OCI-LY1 (cell line): Measurements from ENCODE around the gene MTLN.
"Not testable (repeated sequence)": the region's sequence is repeated elsewhere in the genome, so short reads cannot be mapped to it uniquely, and the experiment has no call there.

ENCODE experiments used
- H2AFZ ChIP-seq: fragments of 200-600 bp; sonication (generic), shearing (Covaris generic); 2 replicates; pipeline ENCODE4 v1.6.0; 2014; ENCODE audit warnings: antibody characterized with exemption, mild to moderate bottlenecking, low read length
- H3F3A ChIP-seq: fragments of 200-600 bp; sonication (generic), shearing (Covaris generic); 2 replicates; pipeline ENCODE4 v1.6.0; 2014; ENCODE audit warnings: mild to moderate bottlenecking, antibody characterized with exemption, low read length, moderate library complexity; ENCODE audit not compliant: insufficient read depth
- H3K27ac ChIP-seq: fragments of 200-600 bp; sonication (generic); 2 replicates; pipeline ENCODE4 v1.5.1; 2014; ENCODE audit warnings: low read length, mixed run types, mild to moderate bottlenecking, low read depth; ENCODE audit not compliant: poor library complexity, severe bottlenecking
- H3K27me3 ChIP-seq: fragments of 200-600 bp; sonication (generic); 2 replicates; pipeline ENCODE4 v1.6.0; 2014; ENCODE audit warnings: antibody characterized with exemption, mild to moderate bottlenecking, low read length, moderate library complexity; ENCODE audit not compliant: insufficient read depth
- H3K36me3 ChIP-seq: fragments of 200-600 bp; sonication (generic); 2 replicates; pipeline ENCODE4 v1.6.1; 2014; ENCODE audit warnings: mild to moderate bottlenecking, antibody characterized with exemption, low read length, moderate library complexity, mixed read lengths; ENCODE audit not compliant: insufficient read depth
- H3K4me1 ChIP-seq: fragments of 200-600 bp; sonication (generic); 2 replicates; pipeline ENCODE4 v1.5.1; 2014; ENCODE audit warnings: mild to moderate bottlenecking, low read length, moderate library complexity; ENCODE audit not compliant: insufficient read depth, severe bottlenecking
- H3K4me2 ChIP-seq: fragments of 200-600 bp; sonication (generic), shearing (Covaris generic); 2 replicates; pipeline ENCODE4 v1.6.1; 2014; ENCODE audit warnings: low read length
- H3K4me3 ChIP-seq: fragments of 200-600 bp; sonication (generic); 2 replicates; pipeline ENCODE4 v1.5.1; 2014; ENCODE audit warnings: low read length, low read depth, mild to moderate bottlenecking, mixed read lengths; ENCODE audit not compliant: poor library complexity, severe bottlenecking
- H3K79me2 ChIP-seq: fragments of 200-600 bp; shearing (Covaris generic); 2 replicates; pipeline ENCODE4 v1.6.1; 2016; ENCODE audit warnings: mixed run types, low read length, mixed read lengths; ENCODE audit not compliant: insufficient read depth
- H3K9ac ChIP-seq: fragments of 200-600 bp; sonication (generic), shearing (Covaris generic); 2 replicates; pipeline ENCODE4 v1.6.1; 2014; ENCODE audit warnings: mild to moderate bottlenecking, low read length, mixed read lengths
- H3K9me2 ChIP-seq: fragments of 200-600 bp; sonication (generic), shearing (Covaris generic); 2 replicates; pipeline ENCODE4 v1.6.1; 2014; ENCODE audit warnings: low read depth, mild to moderate bottlenecking, low read length, mixed read lengths
- H3K9me3 ChIP-seq: fragments of 200-600 bp; shearing (Covaris generic); 2 replicates; pipeline ENCODE4 v1.6.1; 2014; ENCODE audit warnings: low read length, mixed read lengths
- H4K20me1 ChIP-seq: fragments of 200-600 bp; sonication (generic), shearing (Covaris generic); 2 replicates; pipeline ENCODE4 v1.6.0; 2016; ENCODE audit warnings: mild to moderate bottlenecking, low read length; ENCODE audit not compliant: insufficient read depth
- CTCF ChIP-seq: fragments of 200-600 bp; sonication (generic), shearing (Covaris generic); IDR thresholded peaks from 2 replicates; pipeline ENCODE4 v1.5.1; 2017; ENCODE audit warnings: mild to moderate bottlenecking, antibody characterized with exemption, low read length, moderate library complexity, mixed read lengths
- EZH2 ChIP-seq: fragments of 200-600 bp; sonication (generic), shearing (Covaris generic); IDR thresholded peaks from 2 replicates; pipeline ENCODE4 v1.8.0; 2017; ENCODE audit warnings: borderline replicate concordance, mixed run types, mild to moderate bottlenecking, antibody characterized with exemption, low read length, moderate library complexity, mixed read lengths

The MTLN gene

GRCh38 chr2:110197452-110197851 lies 14.9 kb downstream of the MTLN start:
- no peak overlapping the region for H3K9ac ChIP-seq
- H3F3A ChIP-seq = no peaks in the 10 kb centered on the region
- TF ChIP-seq EZH2 = no peak
- no peak for TF ChIP-seq CTCF
- no peaks in the 10 kb centered on the region for H3K36me3 ChIP-seq
- no peak overlapping the region for H2AFZ ChIP-seq
- no peak overlapping the region for H3K4me3 ChIP-seq
- no peaks in the 10 kb centered on the region for H4K20me1 ChIP-seq
- no peak overlapping the region for H3K27ac ChIP-seq
- no peaks in the 10 kb centered on the region for H3K9me2 ChIP-seq
- peaks cover 3% of the 10 kb centered on the region; the same call in 1 of the 2 replicates for H3K27me3 ChIP-seq
- no peak overlapping the region for H3K4me2 ChIP-seq
- H3K4me1 ChIP-seq = no peaks in the 10 kb centered on the region
- H3K9me3 ChIP-seq = no peaks in the 10 kb centered on the region
- no peaks in the 10 kb centered on the region for H3K79me2 ChIP-seq

DNA sequence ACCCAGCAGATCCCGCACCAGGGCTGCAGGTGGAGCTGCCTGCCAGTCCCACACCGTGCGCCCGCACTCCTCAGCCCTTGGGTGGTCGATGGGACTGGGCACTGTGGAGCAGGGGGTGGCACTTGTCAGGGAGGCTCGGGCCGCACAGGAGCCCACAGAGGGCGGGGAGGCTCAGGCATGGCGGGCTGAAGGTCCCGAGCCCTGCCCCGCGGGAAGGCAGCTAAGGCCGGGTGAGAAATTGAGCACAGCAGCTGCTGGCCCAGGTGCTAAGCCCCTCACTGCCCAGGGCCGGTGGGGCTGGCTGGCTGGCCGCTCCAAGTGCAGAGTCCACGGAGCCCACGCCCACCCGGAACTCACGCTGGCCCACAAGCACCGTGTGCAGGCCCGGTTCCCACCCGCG lies 22.2 kb downstream of the MTLN start:
- not testable (repeated sequence) for H3K27ac ChIP-seq, H3K27me3 ChIP-seq, H3K9me3 ChIP-seq, H3K4me1 ChIP-seq, H3K4me3 ChIP-seq, H2AFZ ChIP-seq, H3K4me2 ChIP-seq, H4K20me1 ChIP-seq, H3F3A ChIP-seq, H3K36me3 ChIP-seq, H3K9me2 ChIP-seq, H3K79me2 ChIP-seq, H3K9ac ChIP-seq

DNA sequence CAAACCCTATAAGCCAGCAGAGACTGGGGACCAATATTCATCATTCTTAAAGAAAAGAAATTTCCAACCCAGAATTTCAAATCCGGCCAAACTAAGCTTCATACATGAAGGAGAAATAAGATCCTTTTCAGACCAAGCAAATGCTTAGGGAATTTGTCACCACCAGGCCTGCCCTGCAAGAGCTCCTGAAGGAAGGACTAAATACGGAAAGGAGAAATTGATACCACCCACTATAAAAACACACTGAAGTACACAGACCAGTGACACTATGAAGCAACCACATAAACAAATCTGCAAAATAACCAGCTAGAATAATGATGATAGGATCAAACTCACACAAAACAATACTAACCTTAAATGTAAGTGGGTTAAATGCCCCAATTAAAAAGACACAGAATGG lies 29.9 kb downstream of the MTLN start:
- TF ChIP-seq EZH2 (no peak), CTCF (no peak)
- Histone ChIP-seq H3K9me2 (no peaks in the 10 kb centered on the region), H4K20me1 (no peaks in the 10 kb centered on the region), H3K79me2 (no peaks in the 10 kb centered on the region), H3K27ac (no peak overlapping the region), H3K4me3 (no peak overlapping the region), H3K27me3 (no peaks in the 10 kb centered on the region), H3K4me2 (no peak overlapping the region), H3K36me3 (no peaks in the 10 kb centered on the region), H3K9me3 (no peaks in the 10 kb centered on the region), H3K4me1 (no peaks in the 10 kb centered on the region), H3F3A (no peaks in the 10 kb centered on the region), H2AFZ (no peak overlapping the region), H3K9ac (no peak overlapping the region)

GRCh38 chr2:110180036-110180435 lies 32.3 kb downstream of the MTLN start:
- no peaks in the 10 kb centered on the region for H3F3A ChIP-seq
- H3K4me1 ChIP-seq = no peaks in the 10 kb centered on the region
- no peak for TF ChIP-seq EZH2
- no peak for TF ChIP-seq CTCF
- H3K9me3 ChIP-seq = no peaks in the 10 kb centered on the region
- no peak overlapping the region for H3K4me3 ChIP-seq
- no peaks in the 10 kb centered on the region for H3K27me3 ChIP-seq
- no peak overlapping the region for H3K4me2 ChIP-seq
- H3K9ac ChIP-seq = no peak overlapping the region
- no peak overlapping the region for H3K27ac ChIP-seq
- no peaks in the 10 kb centered on the region for H3K36me3 ChIP-seq
- no peak overlapping the region for H2AFZ ChIP-seq
- H3K79me2 ChIP-seq = no peaks in the 10 kb centered on the region
- no peaks in the 10 kb centered on the region for H4K20me1 ChIP-seq
- no peaks in the 10 kb centered on the region for H3K9me2 ChIP-seq
